Lower leg skin (tissue), 3 donors: ENCODE results near the gene PCED1B.

Source experiments
- CTCF ChIP-seq, 3 donors: fragments of 450-650 bp; IDR thresholded peaks; one replicate each; pipeline ENCODE4 v1.5.1; 2016; ENCODE audit warnings: antibody characterized with exemption in 3 of 3, mild to moderate bottlenecking in 3 of 3, moderate library complexity in 2 of 3
- POLR2A ChIP-seq, 2 donors: fragments of 450-650 bp; IDR thresholded peaks; one replicate each; pipeline ENCODE4 v1.6.1; 2016 to 2017; ENCODE audit warnings: antibody characterized with exemption in 2 of 2, mild to moderate bottlenecking in 1 of 2, moderate library complexity in 1 of 2

- TF ChIP-seq CTCF (IDR thresholded peaks at IDR 0.05), result no peak
- TF ChIP-seq POLR2A (IDR thresholded peaks at IDR 0.05), result no peak
Measured at GRCh38 chr12:47205532-47206449, 126.4 kb downstream of the PCED1B start.
